H1 (cell line): ENCODE results near the gene STX12. TPM values are rescaled to one million over a fixed set of nuclear protein-coding genes. Genes with fewer than 3 reads are reported as not detected.

ENCODE experiments used
- CTCF ChIA-PET: fragments of 300-600 bp; sonication (Branson Sonifier 250); formaldehyde crosslinking; loops from one replicate; lab custom pipeline; 2021; ENCODE audit not compliant: partially characterized antibody; lab: Charles Lee
- POLR2A ChIA-PET: fragments of 300-600 bp; sonication (Branson Sonifier 250); formaldehyde crosslinking; loops from one replicate; lab custom pipeline; 2021; ENCODE audit warnings: inconsistent platforms; ENCODE audit not compliant: partially characterized antibody; lab: Charles Lee
- DNase-seq, 2 experiments: peaks; one replicate each; pipeline versions ENCODE4 v3.0.0 to v3.0.0-alpha.2; 2010 to 2022; ENCODE audit warnings: low spot score in 2 of 2, low read depth in 1 of 2, mixed read lengths in 1 of 2
- FAIRE-seq: peaks from 2 replicates; lab custom pipeline; 2011; peaks lifted over from hg19 to GRCh38; lab: Jason Lieb, UNC
- H2AFZ ChIP-seq: 2 replicates; pipeline ENCODE4 v1.8.1; 2012; ENCODE audit warnings: low read length, inconsistent platforms
- H2AK5ac ChIP-seq: 2 replicates; pipeline ENCODE4 v1.6.1; 2013; ENCODE audit warnings: low read depth, low read length
- H2BK120ac ChIP-seq: replicated peaks from 2 replicates; pipeline ENCODE3; 2013; ENCODE audit warnings: low read depth, low read length, inconsistent platforms
- H2BK12ac ChIP-seq: 2 replicates; pipeline ENCODE4 v1.6.1; 2013; ENCODE audit warnings: low read depth, low read length
- H2BK15ac ChIP-seq: 2 replicates; pipeline ENCODE4 v1.6.1; 2013; ENCODE audit warnings: low read length
- H2BK20ac ChIP-seq: 2 replicates; pipeline ENCODE4 v1.6.1; 2013; ENCODE audit warnings: low read length
- H2BK5ac ChIP-seq: 2 replicates; pipeline ENCODE4 v1.6.1; 2013; ENCODE audit warnings: low read depth, low read length
- H3K14ac ChIP-seq: 2 replicates; pipeline ENCODE4 v1.6.1; 2013; ENCODE audit warnings: inconsistent platforms; ENCODE audit not compliant: insufficient read length
- H3K18ac ChIP-seq: 2 replicates; pipeline ENCODE4 v1.6.1; 2013; ENCODE audit warnings: low read length; ENCODE audit errors: extremely low read depth
- H3K23ac ChIP-seq: 2 replicates; pipeline ENCODE4 v1.6.1; 2013; ENCODE audit warnings: inconsistent platforms; ENCODE audit not compliant: insufficient read length
- H3K23me2 ChIP-seq: 2 replicates; pipeline ENCODE4 v1.6.1; 2013; ENCODE audit warnings: low read depth, low read length
- H3K27ac ChIP-seq: 2 replicates; pipeline ENCODE4 v1.6.1; 2011; ENCODE audit warnings: low read depth, low read length, inconsistent platforms
- H3K27me3 ChIP-seq, 4 experiments: replicated peaks in 1 of 4; 1 replicate in 1 of 4; 2 replicates in 3 of 4; pipeline versions ENCODE4 v1.6.1 to v1.8.1; 2011 to 2013; ENCODE audit warnings: low read length in 3 of 4, mild to moderate bottlenecking in 3 of 4, inconsistent platforms in 2 of 4, mixed read lengths in 2 of 4, moderate library complexity in 1 of 4; ENCODE audit not compliant: control insufficient read depth in 3 of 4, insufficient read depth in 3 of 4; ENCODE audit errors: extremely low read depth in 1 of 4
- H3K36me3 ChIP-seq, 4 experiments: 2 replicates each; pipeline versions ENCODE4 v1.6.1 to v1.8.1; 2011 to 2013; ENCODE audit warnings: mild to moderate bottlenecking in 4 of 4, low read length in 3 of 4, moderate library complexity in 2 of 4, control low read depth in 1 of 4, inconsistent platforms in 1 of 4; ENCODE audit not compliant: insufficient read depth in 4 of 4, control insufficient read depth in 2 of 4
- H3K4ac ChIP-seq: replicated peaks from 2 replicates; pipeline ENCODE3; 2013; ENCODE audit warnings: low read length, low read depth, mixed read lengths, inconsistent platforms; ENCODE audit not compliant: insufficient read length
- H3K4me1 ChIP-seq, 4 experiments: replicated peaks in 1 of 4; 1 replicate in 1 of 4; 2 replicates in 3 of 4; pipeline versions ENCODE4 v1.6.1 to v1.8.1; 2011 to 2013; ENCODE audit warnings: low read length in 3 of 4, inconsistent platforms in 2 of 4, mixed read lengths in 1 of 4; ENCODE audit not compliant: insufficient read depth in 4 of 4, control insufficient read depth in 3 of 4
- H3K4me2 ChIP-seq, 2 experiments: 2 replicates each; pipeline versions ENCODE4 v1.6.1 to v1.8.1; 2011 to 2013; ENCODE audit warnings: low read depth in 2 of 2, low read length in 2 of 2, control low read depth in 1 of 2, inconsistent platforms in 1 of 2, mild to moderate bottlenecking in 1 of 2; ENCODE audit not compliant: insufficient read depth in 1 of 2
- H3K4me3 ChIP-seq, 4 experiments: fragments of 200-600, 300-600 bp in 1 of 4; sonication (generic), shearing (Covaris generic), sonication (Bioruptor Twin) in 1 of 4; 2 replicates each; pipeline versions ENCODE4 v1.5.1 to v1.8.1; 2011 to 2016; ENCODE audit warnings: low read length in 4 of 4, low read depth in 3 of 4, control low read depth in 2 of 4, inconsistent platforms in 2 of 4, mild to moderate bottlenecking in 2 of 4, mixed read lengths in 1 of 4, moderate library complexity in 1 of 4; ENCODE audit not compliant: insufficient read depth in 2 of 4; ENCODE audit errors: extremely low read depth in 1 of 4
- H3K56ac ChIP-seq: replicated peaks from 2 replicates; pipeline ENCODE3; 2013; ENCODE audit warnings: low read depth, mild to moderate bottlenecking, mixed read lengths, low read length, inconsistent platforms; ENCODE audit not compliant: insufficient read length
- H3K79me1 ChIP-seq: 2 replicates; pipeline ENCODE4 v1.6.1; 2013; ENCODE audit warnings: low read depth, low read length, control low read depth
- H3K79me2 ChIP-seq, 2 experiments: 2 replicates each; pipeline versions ENCODE4 v1.6.1 to v1.8.1; 2012 to 2013; ENCODE audit warnings: low read length in 2 of 2, mild to moderate bottlenecking in 2 of 2, inconsistent platforms in 1 of 2; ENCODE audit not compliant: insufficient read depth in 2 of 2, control insufficient read depth in 1 of 2
- H3K9ac ChIP-seq, 4 experiments: replicated peaks in 1 of 4; 1 replicate in 1 of 4; 2 replicates in 3 of 4; pipeline versions ENCODE4 v1.6.1 to v1.8.1; 2011 to 2013; ENCODE audit warnings: low read depth in 3 of 4, low read length in 3 of 4, control low read depth in 2 of 4, mild to moderate bottlenecking in 2 of 4, moderate library complexity in 2 of 4, inconsistent platforms in 1 of 4; ENCODE audit errors: extremely low read depth in 1 of 4
- H3K9me3 ChIP-seq, 2 experiments: 2 replicates each; pipeline versions ENCODE4 v1.6.1 to v1.8.1; 2012 to 2013; ENCODE audit warnings: mild to moderate bottlenecking in 2 of 2, moderate library complexity in 2 of 2, control low read depth in 1 of 2, inconsistent platforms in 1 of 2, low read depth in 1 of 2, low read length in 1 of 2, mixed read lengths in 1 of 2; ENCODE audit not compliant: insufficient read depth in 2 of 2
- H4K20me1 ChIP-seq, 2 experiments: replicated peaks in 1 of 2; 2 replicates each; pipeline versions ENCODE3 to v1.8.1; 2011 to 2013; ENCODE audit warnings: inconsistent platforms in 2 of 2, low read length in 2 of 2, mild to moderate bottlenecking in 1 of 2; ENCODE audit not compliant: insufficient read depth in 2 of 2, control insufficient read depth in 1 of 2
- H4K5ac ChIP-seq: 2 replicates; pipeline ENCODE4 v1.6.1; 2013; ENCODE audit warnings: low read length, low read depth, mixed read lengths, inconsistent platforms; ENCODE audit not compliant: insufficient read length
- H4K8ac ChIP-seq: 2 replicates; pipeline ENCODE4 v1.8.0; 2013; ENCODE audit warnings: mild to moderate bottlenecking, moderate library complexity, low read length, inconsistent platforms; ENCODE audit not compliant: insufficient read depth; ENCODE audit errors: extremely low read depth
- H4K91ac ChIP-seq: replicated peaks from 2 replicates; pipeline ENCODE3; 2013; ENCODE audit warnings: low read length, mixed read lengths, inconsistent platforms; ENCODE audit not compliant: insufficient read length
- CTCF ChIP-seq, 3 experiments: IDR thresholded peaks; 1 replicate in 2 of 3; 2 replicates in 1 of 3; pipeline versions ENCODE4 v1.5.1 to v1.6.1; 2011; ENCODE audit warnings: low read length in 3 of 3, mild to moderate bottlenecking in 3 of 3, inconsistent platforms in 2 of 3, low read depth in 1 of 3, moderate library complexity in 1 of 3; ENCODE audit not compliant: insufficient read depth in 1 of 3; ENCODE audit errors: control extremely low read depth in 1 of 3
- KDM4A ChIP-seq: IDR thresholded peaks from one replicate; pipeline ENCODE4 v1.7.1; 2012; ENCODE audit warnings: low read depth, mild to moderate bottlenecking, moderate library complexity, low read length, inconsistent platforms; ENCODE audit not compliant: severe bottlenecking
- PHF8 ChIP-seq: fragments of 200-600 bp; sonication (generic); conservative IDR thresholded peaks from 2 replicates; pipeline ENCODE4 v1.7.1; 2012; ENCODE audit warnings: low read depth, mild to moderate bottlenecking, inconsistent platforms, low read length, moderate library complexity
- POLR2A ChIP-seq, 2 experiments: IDR thresholded peaks; 1 replicate in 1 of 2; 2 replicates in 1 of 2; pipeline ENCODE4 v1.6.1; 2011; ENCODE audit warnings: low read depth in 2 of 2, low read length in 2 of 2, mild to moderate bottlenecking in 2 of 2; ENCODE audit errors: control extremely low read depth in 1 of 2
- POLR2AphosphoS5 ChIP-seq: IDR thresholded peaks from 2 replicates; pipeline ENCODE4 v1.6.1; 2011; ENCODE audit warnings: low read depth, low read length
- TAF1 ChIP-seq: IDR thresholded peaks from 2 replicates; pipeline ENCODE4 v1.6.1; 2011; ENCODE audit warnings: mild to moderate bottlenecking, low read depth, low read length
- TBP ChIP-seq: IDR thresholded peaks from 2 replicates; pipeline ENCODE4 v1.6.1; 2011; ENCODE audit warnings: low read depth, low read length, improper control_type of control experiment
- WGBS, 2 experiments: shearing (Covaris generic) in 1 of 2; methylation state at CpG; one replicate each; pipeline versions ENCODE4 v1.1.6 to v1.1.7; 2013 to 2015; ENCODE audit warnings: low lambda C conversion rate in 2 of 2, mixed read lengths in 2 of 2, inconsistent platforms in 1 of 2, low coverage in 1 of 2, missing lambda C conversion rate in 1 of 2; ENCODE audit not compliant: insufficient replicate concordance in 2 of 2, insufficient coverage in 1 of 2, insufficient read length in 1 of 2; ENCODE audit errors: extremely low coverage in 1 of 2, missing lambda C conversion rate in 1 of 2; 5-methylcytosine and 5-hydroxymethylcytosine counted together
- polyA plus RNA-seq, 7 experiments: library from polyadenylated mRNA; depleted of rRNA in 3 of 7; stranded (reverse) in 5 of 7; unstranded in 2 of 7; fragments of >200 nt in 5 of 7; fragments of 200-250 nt in 2 of 7; gene quantifications; 1 replicate in 5 of 7; 2 replicates in 1 of 7; 4 replicates in 1 of 7; pipeline versions ENCODE4 v1.2.1 to v1.2.3, GENCODE V29; 2011 to 2013; ENCODE audit warnings: missing spikeins in 2 of 7, mixed read lengths in 2 of 7
- total RNA-seq: library from RNA; stranded (reverse); fragmentation: NEBNext Ultra II Directional; extraction: Animal tissue kit (Norgen Biotek cat#: 25700); gene quantifications from 2 replicates; pipeline ENCODE4 v1.2.1, GENCODE V29; 2021

STX12 gene
- total and polyA plus RNA-seq, 2 of the 8 experiments (the other 6 are each of a cell fraction or from before 2014, with no cell fraction given): 3.7 to 11.0 TPM

GRCh38 chr1:27872059-27872801, 99.2 kb downstream of the STX12 start, which contains the start of gene THEMIS2:
TSS of gene THEMIS2 (plus strand) at chr1:27872544. CDS start at chr1:27872572, 28 bp downstream.
- POLR2A ChIA-PET: interaction anchor here (0.7 to 1.1 kb wide), 8 partner anchors 9 to 709 kb away, joined by 3 to 4 read pairs (median 3); partner anchors contain the start of genes EYA3 and XKR8
- H3K4me3 ChIP-seq: peak within 1 kb of the TSS; percentile 54 to 91 (median 84)
- H4K20me1 ChIP-seq: no peaks in the 10 kb centered on the region
- H2BK20ac ChIP-seq: no peak within 1 kb of the TSS
- H3K4ac ChIP-seq: no peak within 1 kb of the TSS
- peak within 1 kb of the TSS; percentile 87 for H4K8ac ChIP-seq
- no peak within 1 kb of the TSS for H2AK5ac ChIP-seq
- no peak within 1 kb of the TSS for H3K27ac ChIP-seq
- peaks cover 0 to 12% (median 8%) of the 10 kb centered on the region in 4 experiments; a peak in 6 of 7 replicates for H3K4me1 ChIP-seq
- H3K9me3 ChIP-seq: no peaks in the 10 kb centered on the region
- H3K79me2 ChIP-seq: no peaks in the 10 kb centered on the region
- H2BK12ac ChIP-seq: no peak within 1 kb of the TSS
- no peak within 1 kb of the TSS for H3K14ac ChIP-seq
- no peak within 1 kb of the TSS for H4K91ac ChIP-seq
- peaks cover 0 to 6% (median 2%) of the 10 kb centered on the region in 4 experiments; a peak in 4 of 7 replicates for H3K27me3 ChIP-seq
- CTCF ChIA-PET: interaction anchor here (0.8 kb wide), 1 partner anchor 14 kb away, joined by 7 read pairs; no protein-coding TSS in a partner anchor
- peaks cover 9% of the 10 kb centered on the region; the same call in 1 of the 2 replicates for H3K23me2 ChIP-seq
- peak in 1 of 2 experiments; percentile 88 for DNase-seq
- peak; percentile 46; the same call in 1 of the 2 replicates for TF ChIP-seq POLR2AphosphoS5
- TF ChIP-seq TAF1: peak; percentile 64
- TF ChIP-seq TBP: no peak
- TF ChIP-seq PHF8: peak; percentile 78
- peak in 1 of 2 experiments; percentile 24; a peak in 1 of 3 replicates for TF ChIP-seq POLR2A (IDR thresholded peaks at IDR 0.05; ENCODE audit: control extremely low read depth in 1 of 2, low read depth in 2 of 2, low read length in 2 of 2)
- peak; percentile 68 for TF ChIP-seq KDM4A
- no peak for TF ChIP-seq CTCF (IDR thresholded peaks at IDR 0.05; ENCODE audit: control extremely low read depth in 1 of 3, insufficient read depth in 1 of 3, low read depth in 1 of 3, low read length in 3 of 3)
- no peak for FAIRE-seq
- peak within 1 kb of the TSS; percentile 24 for H4K5ac ChIP-seq
- no peak within 1 kb of the TSS for H3K56ac ChIP-seq
- 0 out of 2 replicates have a peak within 1 kb of the TSS, but pooled peaks have one; percentile 35 for H2BK5ac ChIP-seq
- no peak within 1 kb of the TSS for H2BK15ac ChIP-seq
- H3K18ac ChIP-seq: peak within 1 kb of the TSS; percentile 83
- H3K4me2 ChIP-seq: peak within 1 kb of the TSS; percentile 90 to 94
- peak within 1 kb of the TSS in 3 of 4 experiments; percentile 45 to 71 (median 59); a peak in 4 of 7 replicates for H3K9ac ChIP-seq
- H2BK120ac ChIP-seq: no peak within 1 kb of the TSS
- no peaks in the 10 kb centered on the region for H3K79me1 ChIP-seq
- peak within 1 kb of the TSS; percentile 98 for H2AFZ ChIP-seq
- WGBS, 2 experiments: 31% methylated on average over 16 of the region's 53 CpGs; no CpG with 5 or more reads in 1 of the 2 experiments
- H3K23ac ChIP-seq: no peak within 1 kb of the TSS
- H3K36me3 ChIP-seq: no peaks in the 10 kb centered on the region
